Heart left ventricle (tissue), 16 donors: ENCODE measurements around the gene SLC44A1. TPM values are rescaled to one million over a fixed set of nuclear protein-coding genes. Genes with fewer than 3 reads are reported as not detected.

ENCODE experiments used
- ATAC-seq, 4 donors: fragments of 200-7000 bp; cut with Tn5 transposase; one replicate each; pipeline ENCODE4 v1.9.1; 2020 to 2022; ENCODE audit warnings: moderate library complexity in 4 of 4, mild to moderate bottlenecking in 3 of 4, moderate number of reproducible peaks in 1 of 4
- DNase-seq, 5 donors: peaks; one replicate each; pipeline ENCODE4 v3.0.0-alpha.2; 2020
- H3K27ac ChIP-seq, 12 donors: fragments of 200-600 bp; sonication (generic) in 4 of 12; one replicate each; pipeline versions ENCODE4 v1.5.0 to v1.8.0; 2016 to 2022; ENCODE audit warnings: mild to moderate bottlenecking in 2 of 12
- H3K27me3 ChIP-seq, 9 donors: fragments of 200-600 bp; sonication (generic) in 2 of 9; one replicate each; pipeline versions ENCODE4 v1.5.1 to v1.8.0; 2016 to 2022; ENCODE audit warnings: mild to moderate bottlenecking in 3 of 9
- H3K36me3 ChIP-seq, 9 donors: fragments of 200-600 bp; sonication (generic) in 2 of 9; one replicate each; pipeline versions ENCODE4 v1.5.0 to v1.8.0; 2018 to 2022; ENCODE audit warnings: mild to moderate bottlenecking in 2 of 9
- H3K4me1 ChIP-seq, 12 donors: fragments of 200-600 bp; sonication (generic) in 4 of 12; one replicate each; pipeline versions ENCODE4 v1.5.0 to v1.8.0; 2016 to 2022; ENCODE audit warnings: mild to moderate bottlenecking in 3 of 12
- H3K4me3 ChIP-seq, 12 donors: fragments of 200-600 bp; sonication (generic) in 4 of 12; one replicate each; pipeline versions ENCODE4 v1.5.0 to v1.8.0; 2017 to 2022; ENCODE audit warnings: mild to moderate bottlenecking in 9 of 12, moderate library complexity in 4 of 12
- H3K9me3 ChIP-seq, 12 donors: fragments of 200-600 bp; sonication (generic) in 4 of 12; one replicate each; pipeline versions ENCODE4 v1.5.0 to v1.8.0; 2016 to 2022; ENCODE audit warnings: mild to moderate bottlenecking in 1 of 12
- CTCF ChIP-seq, 12 donors: fragments of 200-600 bp; sonication (generic) in 4 of 12; IDR thresholded peaks; one replicate each; pipeline versions ENCODE4 v1.5.0 to v1.8.0; 2018 to 2022; ENCODE audit warnings: antibody characterized with exemption in 12 of 12, mild to moderate bottlenecking in 5 of 12
- POLR2A ChIP-seq, 2 donors: fragments of 450-650 bp; IDR thresholded peaks; one replicate each; pipeline ENCODE4 v1.6.1; 2017; ENCODE audit warnings: antibody characterized with exemption in 2 of 2, mild to moderate bottlenecking in 2 of 2, moderate library complexity in 2 of 2
- WGBS, 4 donors: extraction: QIAGEN DNeasy Blood & Tissue Kit in 2 of 4; methylation state at CpG; one replicate each; pipeline versions ENCODE4 v1.1.5 to v1.1.7; 2013 to 2018; 5-methylcytosine and 5-hydroxymethylcytosine counted together
- intact Hi-C, 10 donors: fragments of 100-400 bp; cut with DNase I; formaldehyde crosslinking; loops; one replicate each; pipeline versions ENCODE4 v1.11.1 to v1.14.2; 2022
- polyA plus RNA-seq, 2 donors: library from polyadenylated mRNA; stranded (reverse); fragments of 200-250 nt; gene quantifications; one replicate each; pipeline ENCODE4 v1.2.3, GENCODE V29; 2013
- total RNA-seq, 9 donors: library from RNA; depleted of rRNA in 2 of 9; stranded (reverse); fragments of >200 nt in 2 of 9; fragmentation: NEBNext Ultra II Directional in 3 of 9; extraction: Animal tissue kit (Norgen Biotek cat#: 25700) in 3 of 9; gene quantifications; one replicate each; pipeline versions ENCODE4 v1.1.0 to v1.2.4, GENCODE V29; 2016 to 2023
- donor health status: ischemic (EF 13 %, LVEDD 7.1; RV severe dilation, severe dysfunction).
- donor health status: healthy with polysubstance abuse.
- donor health status: DM: no; HTN: yes; CAD: no.
- donor health status: DM: no; HTN: no; CAD: no.
- donor health status: ischemic (EF 25% LVEDD 6.9; RV normal size, moderate dysfunction).
- donor health status: ischemic (EF 25% LVEDD 5.7; RV mildly dilated, moderate dysfunction).
- donor health status: healthy.
- donor health status: DM: yes; HTN: yes; CAD: no.
- donor health status: ischemic (EF 35%, LVEDD 5.7; RV mildly dilated, moderate dysfunction).
- donor health status: nonischemic (EF 11% LVEDD 7.7; RV severe dilation, severe dysfunction).
- donor health status: DM: yes; HTN: yes; CAD: no.
- donor health status: PGD.
- donor health status: ischemic (EF 29% LVEDD 5.4; RV normal size, mild dysfunction).
- donor health status: nonischemic (EF 23%, LVEDD 6.1; RV moderate dilation, normal function).

SLC44A1 gene
- total and polyA plus RNA-seq, 11 donors: 5.1 to 29.4 (median 21.3) TPM

- intact Hi-C loops: no loop called here
- no peak overlapping the region for H3K27ac ChIP-seq
- peaks cover 0 to under 1% (median 0%) of the 10 kb centered on the region in 9 donors for H3K36me3 ChIP-seq
- DNase-seq (no peak), ATAC-seq (no peak)
- TF ChIP-seq CTCF (IDR thresholded peaks at IDR 0.05): no peak
- TF ChIP-seq POLR2A (IDR thresholded peaks at IDR 0.05): no peak
- no peak overlapping the region for H3K4me3 ChIP-seq
- H3K9me3 ChIP-seq: no peaks in the 10 kb centered on the region
- peaks cover 0 to 11% (median 3%) of the 10 kb centered on the region in 12 donors for H3K4me1 ChIP-seq
- H3K27me3 ChIP-seq: no peaks in the 10 kb centered on the region
Observed at GRCh38 chr9:105330201-105330600, 85.8 kb downstream of the SLC44A1 start.

- no peak overlapping the region for H3K4me3 ChIP-seq
- intact Hi-C loops: no loop called here
- H3K27me3 ChIP-seq: no peaks in the 10 kb centered on the region
- H3K4me1 ChIP-seq: peaks cover 0 to 11% (median 3%) of the 10 kb centered on the region in 12 donors
- TF ChIP-seq CTCF (IDR thresholded peaks at IDR 0.05) (no peak), POLR2A (IDR thresholded peaks at IDR 0.05) (no peak)
- DNase-seq (no peak), ATAC-seq (no peak)
- no peak overlapping the region for H3K27ac ChIP-seq
- no peaks in the 10 kb centered on the region for H3K9me3 ChIP-seq
- H3K36me3 ChIP-seq: peaks cover 0 to 6% (median 4%) of the 10 kb centered on the region in 9 donors
Observed at GRCh38 chr9:105330755-105331154, 86.3 kb downstream of the SLC44A1 start.

GRCh38 chr9:105331160-105331559, 86.7 kb downstream of the SLC44A1 start:
- intact Hi-C loops: no loop called here
- WGBS, 4 donors: 88 to 93% (median 90%) methylated on average over 3 of the region's 3 CpGs
- H3K27ac ChIP-seq: no peak overlapping the region
- no peak for ATAC-seq
- no peaks in the 10 kb centered on the region for H3K9me3 ChIP-seq
- no peak overlapping the region for H3K4me3 ChIP-seq
- peaks cover 0 to 10% (median 5%) of the 10 kb centered on the region in 9 donors for H3K36me3 ChIP-seq
- DNase-seq: no peak
- TF ChIP-seq POLR2A (IDR thresholded peaks at IDR 0.05) (no peak), CTCF (IDR thresholded peaks at IDR 0.05) (no peak)
- no peaks in the 10 kb centered on the region for H3K27me3 ChIP-seq
- H3K4me1 ChIP-seq: peaks cover 0 to 11% (median 3%) of the 10 kb centered on the region in 12 donors

- Histone ChIP-seq H3K4me3 (no peak overlapping the region), H3K27me3 (no peaks in the 10 kb centered on the region), H3K9me3 (no peaks in the 10 kb centered on the region), H3K4me1 (peaks cover 0 to 11% (median 3%) of the 10 kb centered on the region in 12 donors), H3K36me3 (peaks cover 0 to 16% (median 6%) of the 10 kb centered on the region in 9 donors), H3K27ac (no peak overlapping the region)
- TF ChIP-seq POLR2A (IDR thresholded peaks at IDR 0.05) (no peak), CTCF (IDR thresholded peaks at IDR 0.05) (no peak)
- WGBS, 4 donors: 93 to 100% (median 97%) methylated on average over 1 of the region's 1 CpG
- DNase-seq (no peak), ATAC-seq (no peak)
- intact Hi-C loops: no loop called here
Observed at GRCh38 chr9:105331755-105332154, 87.3 kb downstream of the SLC44A1 start.
